B cell (primary cell): ENCODE results near the gene DENND4B. TPM values are rescaled to one million over a fixed set of nuclear protein-coding genes. Genes with fewer than 3 reads are reported as not detected.
"Not testable (repeated sequence)": the region's sequence is repeated elsewhere in the genome, so short reads cannot be mapped to it uniquely, and the experiment has no call there.

ENCODE experiments used
- ATAC-seq: fragments of 200-7000 bp; cut with Tn5 transposase; one replicate; pipeline ENCODE4 v1.10.0; 2021; ENCODE audit warnings: low read depth, mild to moderate bottlenecking, moderate number of reproducible peaks, moderate library complexity
- CTCF ChIA-PET: fragments of 350-600 bp; sonication (Branson Sonifier 250); formaldehyde crosslinking; loops from one replicate; lab custom pipeline; 2021; ENCODE audit warnings: antibody characterized with exemption, inconsistent platforms; lab: Charles Lee
- POLR2A ChIA-PET: fragments of 350-600 bp; sonication (Branson Sonifier 250); formaldehyde crosslinking; loops from one replicate; lab custom pipeline; 2021; ENCODE audit warnings: antibody characterized with exemption; lab: Charles Lee
- DNase-seq: peaks from one replicate; pipeline ENCODE4 v3.0.0; 2013
- H2AFZ ChIP-seq: 2 replicates; pipeline ENCODE4 v1.6.1; 2012; ENCODE audit warnings: mild to moderate bottlenecking, low read depth, low read length; ENCODE audit not compliant: insufficient read depth, poor library complexity, severe bottlenecking
- H3K27ac ChIP-seq, 2 donors: 1 replicate in 1 of 2; 2 replicates in 1 of 2; pipeline ENCODE4 v1.5.1; 2012 to 2013; ENCODE audit warnings: low read length in 2 of 2, mild to moderate bottlenecking in 2 of 2, moderate library complexity in 1 of 2
- H3K27me3 ChIP-seq, 4 experiments: fragments of 200-600 bp in 1 of 4; sonication (generic) in 1 of 4; replicated peaks in 1 of 4; 1 replicate in 2 of 4; 2 replicates in 2 of 4; pipeline versions ENCODE4 v1.6.1 to v1.7.0; 2013 to 2016; ENCODE audit warnings: low read length in 3 of 4, mild to moderate bottlenecking in 2 of 4, mixed read lengths in 1 of 4, moderate library complexity in 1 of 4; ENCODE audit not compliant: insufficient read depth in 4 of 4, control insufficient read depth in 3 of 4; ENCODE audit errors: control extremely low read depth in 1 of 4
- H3K36me3 ChIP-seq, 2 experiments: replicated peaks in 1 of 2; 1 replicate in 1 of 2; 2 replicates in 1 of 2; pipeline versions ENCODE4 v1.6.1 to v1.7.1; 2013; ENCODE audit warnings: low read length in 1 of 2; ENCODE audit not compliant: insufficient read depth in 2 of 2, control insufficient read depth in 1 of 2; ENCODE audit errors: control extremely low read depth in 1 of 2, extremely low read depth in 1 of 2
- H3K4me1 ChIP-seq, 2 donors: fragments of 200-600 bp in 1 of 2; sonication (generic) in 1 of 2; 1 replicate in 1 of 2; 2 replicates in 1 of 2; pipeline versions ENCODE4 v1.5.1 to v1.6.1; 2013 to 2017; ENCODE audit warnings: low read length in 2 of 2; ENCODE audit not compliant: control insufficient read depth in 2 of 2, insufficient read depth in 2 of 2
- H3K4me2 ChIP-seq: replicated peaks from 2 replicates; pipeline ENCODE3; 2012; ENCODE audit warnings: mild to moderate bottlenecking, low read depth, low read length; ENCODE audit not compliant: poor library complexity, severe bottlenecking
- H3K4me3 ChIP-seq, 5 experiments: fragments of 200-600 bp in 1 of 5; sonication (generic) in 1 of 5; 1 replicate in 3 of 5; 2 replicates in 2 of 5; pipeline versions ENCODE4 v1.5.1 to v1.7.0; 2011 to 2016; ENCODE audit warnings: low read length in 4 of 5, mild to moderate bottlenecking in 4 of 5, low read depth in 2 of 5, control low read depth in 1 of 5, moderate library complexity in 1 of 5; ENCODE audit not compliant: insufficient read depth in 1 of 5; ENCODE audit errors: control extremely low read depth in 1 of 5, extremely low read depth in 1 of 5
- H3K79me2 ChIP-seq: fragments of 200-600 bp; sonication (generic); one replicate; pipeline ENCODE4 v1.6.0; 2016; ENCODE audit warnings: low read length; ENCODE audit not compliant: control insufficient read depth, insufficient read depth
- H3K9ac ChIP-seq: fragments of 200-600 bp; sonication (generic); 2 replicates; pipeline ENCODE4 v1.6.1; 2017; ENCODE audit warnings: mild to moderate bottlenecking, low read length, moderate library complexity
- H3K9me3 ChIP-seq, 3 donors: one replicate each; pipeline versions ENCODE4 v1.6.1 to v1.7.1; 2013; ENCODE audit warnings: low read length in 2 of 3; ENCODE audit not compliant: control insufficient read depth in 2 of 3, insufficient read depth in 1 of 3; ENCODE audit errors: control extremely low read depth in 1 of 3
- H4K20me1 ChIP-seq: 2 replicates; pipeline ENCODE4 v1.6.0; 2012; ENCODE audit warnings: mild to moderate bottlenecking, low read length; ENCODE audit not compliant: insufficient read depth, control insufficient read depth, poor library complexity, severe bottlenecking
- H3K27ac Mint-ChIP-seq: one replicate; pipeline ENCODE4 v1.8.0; 2021; ENCODE audit warnings: mixed read lengths
- H3K27me3 Mint-ChIP-seq: one replicate; pipeline ENCODE4 v1.8.0; 2021; ENCODE audit warnings: mixed read lengths
- H3K4me1 Mint-ChIP-seq: one replicate; pipeline ENCODE4 v1.8.0; 2021; ENCODE audit warnings: mixed read lengths
- H3K4me3 Mint-ChIP-seq: one replicate; pipeline ENCODE4 v1.8.0; 2021; ENCODE audit warnings: mixed read lengths
- H3K9me3 Mint-ChIP-seq: one replicate; pipeline ENCODE4 v1.8.0; 2022; ENCODE audit warnings: mixed read lengths; ENCODE audit not compliant: insufficient read depth
- CTCF ChIP-seq: fragments of 200-600 bp; IDR thresholded peaks from one replicate; pipeline ENCODE4 v1.8.0; 2022; ENCODE audit warnings: antibody characterized with exemption, mild to moderate bottlenecking
- EZH2 ChIP-seq: IDR thresholded peaks from 2 replicates; pipeline ENCODE4 v1.6.1; 2012; ENCODE audit warnings: borderline replicate concordance, low read depth, mild to moderate bottlenecking, moderate library complexity, low read length; ENCODE audit not compliant: insufficient read depth, poor library complexity, severe bottlenecking
- WGBS: methylation state at CpG from one replicate; pipeline ENCODE4 v1.1.5; 2013; ENCODE audit warnings: missing lambda C conversion rate; ENCODE audit not compliant: insufficient coverage; 5-methylcytosine and 5-hydroxymethylcytosine counted together
- intact Hi-C: fragments of 100-400 bp; cut with micrococcal nuclease; formaldehyde crosslinking; loops from one replicate; pipeline ENCODE4 v1.10.0; 2022
- polyA plus RNA-seq: library from polyadenylated mRNA; depleted of rRNA; stranded (reverse); fragments of >200 nt; gene quantifications from 2 replicates; pipeline ENCODE4 v1.2.3, GENCODE V29; 2012
- total RNA-seq, 2 donors: library from RNA; stranded (reverse); fragments of 120-200 nt in 1 of 2; gene quantifications; 1 replicate in 1 of 2; 2 replicates in 1 of 2; pipeline versions ENCODE4 v1.2.3 to v1.2.4, GENCODE V29; 2013 to 2022

DENND4B gene
- total and polyA plus RNA-seq, 2 donors (not counting 1 experiment from before 2014, with no cell fraction given) = 275 to 389 TPM

GRCh38 chr1:153906396-153906795 lies 40.1 kb downstream of the DENND4B start:
- Histone ChIP-seq H3K9me3 (peaks cover 0 to 4% (median 0%) of the 10 kb centered on the region in 3 donors), H3K9ac (no peak overlapping the region), H2AFZ (no peak overlapping the region), H3K4me3 (no peak overlapping the region), H3K79me2 (peaks cover 98% of the 10 kb centered on the region), H3K36me3 (peaks cover 2 to 8% of the 10 kb centered on the region in 2 experiments), H3K4me2 (no peak overlapping the region), H3K27me3 (no peaks in the 10 kb centered on the region), H3K27ac (peak overlapping the region in 1 of 2 donors; percentile 5), H4K20me1 (peaks cover 91% of the 10 kb centered on the region), H3K4me1 (peaks cover 0 to 11% of the 10 kb centered on the region in 2 donors)
- ATAC-seq (no peak), DNase-seq (no peak)
- TF ChIP-seq CTCF (no peak), EZH2 (no peak)
- WGBS = no CpG with 5 or more reads among the region's 1 CpG
- Mint-ChIP-seq H3K4me1 (peaks cover 15% of the 10 kb centered on the region), H3K27me3 (no peaks in the 10 kb centered on the region), H3K9me3 (no peaks in the 10 kb centered on the region), H3K27ac (no peak overlapping the region), H3K4me3 (no peak overlapping the region)
- POLR2A ChIA-PET = no interaction called here
- intact Hi-C loops = no loop called here
- CTCF ChIA-PET = no interaction called here

- Histone ChIP-seq H3K79me2 (peaks cover 98% of the 10 kb centered on the region), H4K20me1 (peaks cover 91% of the 10 kb centered on the region), H3K4me1 (peaks cover 0 to 11% of the 10 kb centered on the region in 2 donors)
- CTCF ChIA-PET, H3K27me3 ChIP-seq, H3K27ac ChIP-seq, H3K4me3 ChIP-seq, H3K9me3 ChIP-seq, H3K9me3 Mint-ChIP-seq, H3K36me3 ChIP-seq, H3K9ac ChIP-seq, DNase-seq, intact Hi-C loops, H3K27ac Mint-ChIP-seq, H3K4me3 Mint-ChIP-seq, ATAC-seq, H3K27me3 Mint-ChIP-seq, H3K4me2 ChIP-seq, H2AFZ ChIP-seq: not testable (repeated sequence)
- no CpG with 5 or more reads among the region's 8 CpGs for WGBS
- peaks cover 15% of the 10 kb centered on the region for H3K4me1 Mint-ChIP-seq
- POLR2A ChIA-PET = interaction anchor here (0.7 kb wide), 3 partner anchors 52 to 84 kb away, joined by 7 to 10 read pairs (median 8); partner anchors contain the start of gene CRTC2
Observed at GRCh38 chr1:153905908-153906307, 40.6 kb downstream of the DENND4B start.
